Measurements from ENCODE around the gene RAP1GAP2.

RAP1GAP2 gene

GRCh38 chr17:2786176-2786881 is 9.9 kb upstream of the RAP1GAP2 start:
- peak; percentile 88 for DNase-seq

DNA sequence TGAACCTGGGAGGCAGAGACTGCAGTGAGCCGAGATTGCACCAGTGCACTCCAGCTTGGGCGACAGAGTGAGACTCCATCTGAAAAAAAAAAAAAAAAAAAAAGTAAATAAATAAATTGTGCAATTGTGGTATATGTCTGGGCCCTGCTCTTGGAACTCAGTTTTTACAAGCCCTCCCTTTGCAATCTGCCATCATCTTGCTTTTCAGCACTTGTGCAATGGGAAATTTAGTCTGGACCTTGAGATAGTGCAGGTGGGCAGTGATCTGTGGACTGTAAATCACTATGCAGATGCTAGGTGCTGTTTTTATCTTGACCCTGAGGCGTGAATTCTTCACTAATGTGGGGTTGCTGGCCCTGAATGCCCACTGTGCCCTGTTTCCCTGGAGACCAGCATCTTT is 6.5 kb upstream of the RAP1GAP2 start:
- DNase-seq = no peak

GRCh38 chr17:2792366-2793169 is 3.7 kb upstream of the RAP1GAP2 start:
- no peak for DNase-seq

GRCh38 chr17:2794111-2794803 is 2.0 kb upstream of the RAP1GAP2 start:
- DNase-seq = no peak

- no peak for DNase-seq
These were observed 636 bp upstream of the RAP1GAP2 start for GRCh38 chr17:2795441-2796163.

DNA sequence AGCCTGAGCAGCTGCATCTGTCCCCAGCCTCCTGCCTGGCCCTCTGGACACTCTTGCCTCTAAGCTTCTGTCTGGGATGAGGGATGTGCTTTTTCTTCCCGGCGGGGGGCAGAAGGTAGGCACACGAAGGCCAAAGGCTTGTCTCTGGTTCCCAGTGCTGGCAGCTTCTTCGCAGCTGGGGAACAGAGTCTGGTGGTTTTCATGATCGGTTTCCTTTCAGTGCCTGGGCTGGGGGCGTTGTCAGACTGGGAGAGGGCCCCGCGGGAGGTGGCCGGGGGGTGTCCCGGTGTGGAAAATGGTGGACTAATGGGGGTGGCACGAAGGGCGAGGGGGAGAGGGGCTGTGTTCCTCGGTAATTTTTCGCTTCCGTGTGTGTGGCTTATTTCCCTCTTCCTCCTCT is 988 bp downstream of the RAP1GAP2 start:
- no peak for DNase-seq

- no peak for DNase-seq
These were observed 1.4 kb downstream of the RAP1GAP2 start for GRCh38 chr17:2797637-2798036.

- no peak for DNase-seq
These were observed 1.9 kb downstream of the RAP1GAP2 start for GRCh38 chr17:2798188-2798587.

- no peak for DNase-seq
These were observed 2.4 kb downstream of the RAP1GAP2 start for GRCh38 chr17:2798678-2799077.

GRCh38 chr17:2799653-2800052 is 3.4 kb downstream of the RAP1GAP2 start:
- no peak for DNase-seq

DNA sequence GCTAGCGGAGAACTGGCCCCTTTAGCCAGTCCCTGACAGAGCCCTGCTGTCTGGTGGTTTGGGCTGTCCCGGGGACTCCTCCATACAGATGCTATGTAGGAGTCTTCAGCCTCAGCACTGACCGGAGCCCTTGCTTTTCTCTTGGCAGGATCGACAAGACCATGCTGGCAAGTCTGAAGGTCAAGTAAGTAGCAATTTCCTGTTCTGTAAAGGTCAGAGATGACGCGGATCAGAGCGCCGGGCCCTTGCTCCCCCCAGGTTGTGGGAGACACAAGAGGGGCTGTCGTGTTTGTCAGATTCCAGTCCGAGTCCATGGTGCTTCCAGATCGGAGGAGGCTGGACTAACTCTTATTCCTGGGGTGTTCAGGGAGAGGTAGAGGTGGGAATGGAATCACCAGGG is 4.1 kb downstream of the RAP1GAP2 start:
- DNase-seq = no peak

DNA sequence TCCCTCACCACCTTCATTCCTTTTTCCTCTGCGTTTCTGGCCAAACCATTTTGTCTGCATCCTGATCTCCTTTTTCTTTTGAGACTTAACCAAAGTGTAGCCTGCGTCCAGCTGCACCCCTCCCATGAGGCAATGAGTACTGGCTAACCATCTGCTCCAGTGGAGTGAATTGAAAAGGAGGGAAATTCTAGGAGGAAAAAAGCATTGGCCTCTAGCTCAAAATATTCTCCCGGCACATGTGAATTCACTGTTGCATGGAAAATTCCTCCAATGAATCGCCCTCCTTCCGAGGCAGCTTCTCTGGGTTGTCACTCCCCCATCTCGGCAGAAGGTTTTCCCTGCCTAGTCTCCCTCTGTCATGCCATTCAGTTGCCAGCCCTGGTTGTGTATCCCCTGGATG is 5.6 kb downstream of the RAP1GAP2 start:
- no peak for DNase-seq

DNA sequence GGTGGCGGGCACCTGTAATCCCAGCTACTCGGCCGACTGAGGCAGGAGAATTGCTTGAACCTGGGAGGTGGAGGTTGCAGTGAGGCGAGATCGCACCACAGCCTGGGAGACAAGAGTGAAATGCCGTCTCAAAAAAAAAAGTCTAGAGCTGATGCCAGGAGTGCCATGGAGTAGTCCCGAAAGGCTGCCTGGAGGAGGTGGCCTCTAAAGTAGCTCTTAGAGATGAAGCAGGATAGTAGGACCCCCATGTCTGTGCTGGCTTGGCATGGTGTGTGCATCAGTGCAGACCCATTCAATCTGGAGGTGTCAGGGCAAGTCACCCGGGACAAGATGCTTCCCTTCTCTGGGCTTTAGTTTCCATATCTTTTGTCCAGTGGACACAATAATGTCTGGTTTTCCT is 6.3 kb downstream of the RAP1GAP2 start:
- DNase-seq = no peak

DNA sequence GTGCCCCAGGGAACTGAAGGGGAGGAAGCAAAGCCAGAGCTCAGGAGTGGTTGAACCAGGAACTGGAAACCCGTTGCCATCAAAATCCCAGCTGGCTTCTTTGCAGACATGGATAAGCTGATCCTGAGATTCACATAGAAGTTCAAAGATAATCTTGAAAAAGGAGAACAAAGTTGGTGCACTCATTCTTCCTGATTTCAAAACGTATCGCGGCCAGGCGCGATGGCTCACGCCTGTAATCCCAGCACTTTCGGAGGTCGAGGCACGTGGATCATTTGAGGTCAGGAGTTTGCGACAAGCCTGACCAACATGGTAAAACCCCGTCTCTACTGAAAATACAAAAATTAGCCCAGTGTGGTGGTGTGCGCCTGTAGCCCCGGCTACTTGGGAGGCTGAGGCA is 7.1 kb downstream of the RAP1GAP2 start:
- DNase-seq = no peak

DNA sequence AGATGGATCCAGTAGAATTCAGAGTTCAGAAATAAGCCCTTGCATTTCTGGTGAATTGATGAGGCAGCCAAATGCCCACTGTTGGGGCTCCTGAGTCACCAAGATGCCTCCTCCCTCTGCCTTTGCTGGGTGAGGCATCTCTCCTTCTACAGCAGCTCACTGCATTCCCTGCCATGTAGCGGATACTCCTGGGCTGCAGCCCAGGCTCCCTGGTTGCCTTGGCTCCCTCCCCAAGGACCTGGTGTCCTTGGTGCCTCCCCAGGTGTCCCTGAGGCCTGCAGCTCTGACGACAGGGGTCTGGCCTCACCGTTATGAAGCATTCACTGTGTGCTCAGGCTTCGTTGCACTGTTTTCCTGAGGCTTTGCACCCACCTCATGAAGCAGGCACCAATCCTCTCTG is 7.7 kb downstream of the RAP1GAP2 start:
- no peak for DNase-seq

GRCh38 chr17:2804912-2805311 is 8.7 kb downstream of the RAP1GAP2 start:
- no peak for DNase-seq

DNA sequence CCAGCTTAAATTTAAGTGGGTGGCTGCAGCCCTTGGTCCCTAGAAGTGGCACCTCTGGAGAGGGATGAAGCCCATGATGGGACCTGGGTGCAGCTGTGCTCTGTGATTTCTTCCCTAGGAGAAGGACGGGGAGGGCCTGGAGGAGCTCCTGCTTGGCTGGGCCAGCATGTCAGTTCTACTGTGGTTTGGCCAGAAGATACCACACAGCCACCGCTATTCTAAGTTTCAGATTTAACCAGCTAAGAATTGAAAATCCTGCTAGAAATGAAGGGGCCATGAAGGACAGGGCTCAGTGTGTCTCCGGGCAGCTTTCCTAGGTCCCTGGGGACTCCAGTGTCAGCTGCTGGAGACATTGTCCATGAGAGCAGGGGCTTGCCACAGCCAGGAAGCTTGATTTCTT is 9.7 kb downstream of the RAP1GAP2 start:
- DNase-seq = no peak

- DNase-seq = no peak
These were observed 12.4 kb downstream of the RAP1GAP2 start for GRCh38 chr17:2808367-2809335.

GRCh38 chr17:2809337-2809736 is 13.1 kb downstream of the RAP1GAP2 start:
- no peak for DNase-seq

- DNase-seq = no peak
These were observed 17.8 kb downstream of the RAP1GAP2 start for GRCh38 chr17:2814049-2814448.

DNA sequence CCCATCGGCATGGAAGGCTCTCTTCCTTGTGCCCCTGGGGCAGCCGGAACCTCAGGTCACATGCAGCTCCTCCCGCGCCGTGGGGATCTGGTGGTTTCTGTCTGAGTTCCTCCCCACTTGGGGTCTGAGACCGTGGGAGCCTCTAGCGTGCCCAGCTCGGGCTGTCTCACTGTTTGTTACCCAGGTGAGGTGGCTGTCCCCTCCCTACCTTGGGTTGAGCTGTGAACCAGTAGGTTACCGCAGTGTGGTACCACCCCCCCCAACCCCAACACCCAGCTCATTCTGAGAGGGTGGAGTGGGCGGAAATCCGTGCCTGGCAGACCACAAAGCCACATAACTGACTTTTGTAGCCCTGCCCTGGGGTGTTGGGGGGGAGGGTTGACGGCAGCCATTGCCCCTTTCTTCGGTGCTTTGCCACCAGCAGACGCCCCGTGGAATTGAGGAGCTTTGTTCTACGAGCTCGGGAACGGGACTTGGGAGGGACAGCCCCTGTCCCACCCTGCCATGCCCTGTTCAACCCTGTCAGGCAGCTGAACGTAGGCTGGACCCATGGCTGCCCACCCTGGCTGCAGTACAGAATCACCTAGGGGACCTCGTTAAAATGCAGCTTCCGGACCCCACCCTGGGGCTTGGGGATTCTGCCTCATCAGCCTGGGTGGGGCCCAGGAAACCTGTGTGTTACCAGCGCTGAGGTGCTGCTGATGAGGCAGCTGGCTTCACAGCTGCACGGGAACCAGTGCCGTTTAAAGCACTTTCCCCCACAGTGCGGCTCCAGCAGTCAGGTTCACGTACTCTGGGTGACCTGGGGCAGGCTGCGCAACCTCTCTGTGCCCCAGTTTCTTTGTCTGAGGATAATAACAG is 18.5 kb downstream of the RAP1GAP2 start:
- no peak for DNase-seq

Measured in NCI-H345 (cell line).